ENCODE data around the gene CCR4. TPM values are rescaled to one million over a fixed set of nuclear protein-coding genes. Genes with fewer than 3 reads are reported as not detected.
"Not testable (repeated sequence)": the region's sequence is repeated elsewhere in the genome, so short reads cannot be mapped to it uniquely, and the experiment has no call there.

The CCR4 gene
- total RNA-seq, 1 donor from 2014 or later: 0.08 TPM

DNA sequence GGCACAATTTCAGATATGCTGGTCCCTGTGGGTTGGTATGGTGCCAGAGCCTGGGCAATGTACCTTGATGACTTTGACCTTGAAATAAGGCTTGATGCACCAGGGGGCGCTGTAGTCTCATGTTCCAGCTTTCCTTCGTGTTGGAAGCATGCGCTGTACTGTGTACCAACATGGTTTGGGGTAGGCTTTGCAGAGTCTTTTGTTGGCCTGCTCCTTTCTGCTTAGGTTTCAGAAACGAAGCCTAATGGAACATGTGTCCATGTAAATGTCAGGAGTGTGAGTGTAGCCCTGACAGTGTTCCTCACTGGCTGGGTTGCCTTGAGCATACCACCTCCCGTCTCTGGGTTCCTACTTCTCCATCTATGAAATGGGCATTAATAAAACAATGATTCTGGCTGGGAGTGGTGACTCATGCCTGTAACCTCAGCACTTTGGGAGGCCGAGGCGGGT is 3.6 kb upstream of the CCR4 start:
- peak; percentile 85 for DNase-seq
- intact Hi-C loops (cut with DNase I): no loop called here
- ATAC-seq (ENCODE audit: poor library complexity): peak; percentile 90

- DNase-seq (no peak), ATAC-seq (ENCODE audit: poor library complexity) (no peak)
- intact Hi-C loops (cut with DNase I): no loop called here
Measured at GRCh38 chr3:32948625-32949445, 2.6 kb upstream of the CCR4 start.

DNA sequence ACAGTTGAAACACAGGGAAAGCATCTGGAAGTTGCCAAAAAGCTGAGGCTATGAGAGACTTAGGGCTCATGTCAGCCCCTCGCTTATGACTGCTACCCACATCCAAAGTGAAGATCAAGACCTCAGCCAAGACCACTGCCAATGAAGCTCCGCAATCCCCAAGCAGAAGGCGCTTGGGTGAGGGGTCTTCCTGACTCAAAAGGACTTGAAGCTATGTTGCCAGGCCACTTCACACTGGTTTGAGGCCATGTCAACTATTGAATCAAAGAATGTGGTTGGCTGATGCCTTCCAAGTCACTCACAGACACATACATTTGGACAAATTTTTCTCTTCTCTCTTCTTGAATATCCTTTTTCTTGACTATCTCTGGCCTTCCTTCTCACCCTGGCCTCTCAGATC is 928 bp upstream of the CCR4 start:
- intact Hi-C loops (cut with DNase I): no loop called here
- DNase-seq: no peak
- no peak for ATAC-seq (ENCODE audit: poor library complexity)

DNA sequence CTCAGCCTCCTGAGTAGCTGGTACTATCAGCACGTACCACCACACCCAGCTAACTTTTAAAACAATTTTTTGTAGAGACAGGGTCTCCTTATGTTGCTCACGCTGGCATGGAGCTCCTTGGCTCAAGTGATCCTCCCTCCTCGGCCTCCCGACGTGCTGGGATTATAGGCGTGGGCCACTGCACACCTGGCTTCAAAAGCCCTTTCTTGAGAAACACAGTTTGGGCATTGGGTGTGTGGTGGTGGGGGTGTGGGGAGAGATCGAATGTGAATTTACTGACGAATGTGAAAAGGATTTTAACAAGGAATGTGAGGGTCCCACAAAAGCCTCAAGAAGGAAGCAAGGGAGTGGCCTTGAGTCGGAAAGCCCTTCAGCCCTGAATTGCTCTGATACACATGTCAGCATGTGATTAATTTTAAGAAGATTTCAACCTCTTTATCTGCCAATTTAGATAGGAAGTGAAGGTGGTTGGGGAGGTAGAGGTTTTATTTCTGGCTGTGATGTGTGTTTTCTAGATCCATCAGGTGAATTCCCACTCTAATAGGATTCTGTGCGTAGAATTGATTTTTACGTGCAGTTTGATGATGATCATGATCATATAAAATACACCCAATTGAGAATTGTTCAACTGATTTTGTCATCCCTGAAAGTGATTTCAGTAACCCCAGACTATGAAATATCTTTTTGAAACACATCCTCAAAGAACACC is 1.1 kb downstream of the CCR4 start:
- intact Hi-C loops (cut with DNase I): no loop called here
- ATAC-seq (ENCODE audit: poor library complexity) (no peak), DNase-seq (no peak)

DNA sequence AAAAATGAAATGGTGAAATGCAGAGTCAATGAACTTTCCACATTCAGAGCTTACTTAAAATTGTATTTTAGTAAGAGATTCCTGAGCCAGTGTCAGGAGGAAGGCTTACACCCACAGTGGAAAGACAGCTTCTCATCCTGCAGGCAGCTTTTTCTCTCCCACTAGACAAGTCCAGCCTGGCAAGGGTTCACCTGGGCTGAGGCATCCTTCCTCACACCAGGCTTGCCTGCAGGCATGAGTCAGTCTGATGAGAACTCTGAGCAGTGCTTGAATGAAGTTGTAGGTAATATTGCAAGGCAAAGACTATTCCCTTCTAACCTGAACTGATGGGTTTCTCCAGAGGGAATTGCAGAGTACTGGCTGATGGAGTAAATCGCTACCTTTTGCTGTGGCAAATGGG is 3.1 kb downstream of the CCR4 start:
- intact Hi-C loops (cut with DNase I): no loop called here

GRCh38 chr3:32956750-32957570 is 5.5 kb downstream of the CCR4 start:
- intact Hi-C loops (cut with DNase I): no loop called here
- ATAC-seq (ENCODE audit: poor library complexity) (no peak), DNase-seq (no peak)

More for the DNA sequence above, 3.1 kb downstream of the CCR4 start:
- ATAC-seq (ENCODE audit: poor library complexity) (no peak), DNase-seq (no peak)

GRCh38 chr3:32958509-32958908 is 7.1 kb downstream of the CCR4 start:
- DNase-seq: no peak
- ATAC-seq (ENCODE audit: poor library complexity): no peak
- intact Hi-C loops (cut with DNase I): no loop called here

- intact Hi-C loops (cut with DNase I): no loop called here
- ATAC-seq (ENCODE audit: poor library complexity) (no peak), DNase-seq (no peak)
Measured at GRCh38 chr3:32959371-32959770, 7.9 kb downstream of the CCR4 start.

DNA sequence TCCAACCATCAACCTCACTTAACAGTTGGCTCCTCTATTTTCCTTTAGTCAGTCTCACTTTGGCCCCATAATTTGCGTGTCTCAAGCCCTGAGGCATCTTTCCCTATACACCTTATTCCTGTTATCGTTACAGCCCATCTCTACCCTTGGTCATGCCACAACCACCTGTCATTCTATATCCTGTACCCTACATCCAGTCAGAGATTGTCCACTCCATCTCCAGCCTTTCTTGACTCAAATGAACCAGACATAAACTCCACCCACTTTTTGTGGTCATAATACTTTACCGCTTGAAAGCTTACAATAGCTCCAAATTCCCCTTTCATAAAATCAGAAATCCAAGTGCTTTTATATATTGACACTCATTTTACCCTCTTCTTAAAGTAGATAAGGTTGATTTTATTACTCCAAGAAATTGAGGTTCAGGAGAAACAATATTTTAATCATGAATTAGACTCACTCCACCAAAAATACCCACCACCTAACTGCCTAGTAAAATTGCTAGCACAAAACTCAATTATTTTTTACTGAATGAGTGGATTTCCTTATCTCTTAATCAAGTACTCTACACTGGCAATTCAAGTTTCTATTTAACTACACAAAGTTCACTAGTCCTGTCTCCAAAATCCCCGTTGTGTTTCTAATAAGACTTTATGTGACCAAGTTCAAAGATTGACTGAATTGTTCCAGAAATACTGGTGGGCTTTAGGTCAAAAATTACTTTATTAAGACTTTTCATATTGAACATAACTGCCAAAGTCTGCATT is 9.1 kb downstream of the CCR4 start:
- intact Hi-C loops (cut with DNase I): no loop called here
- no peak for DNase-seq
- ATAC-seq (ENCODE audit: poor library complexity): no peak

- intact Hi-C loops (cut with DNase I): no loop called here
- no peak for DNase-seq
- ATAC-seq (ENCODE audit: poor library complexity): peak; percentile 36
Measured at GRCh38 chr3:32961189-32961715, 9.8 kb downstream of the CCR4 start.

GRCh38 chr3:32963871-32964270 is 12.4 kb downstream of the CCR4 start:
- intact Hi-C loops (cut with DNase I): no loop called here
- ATAC-seq (ENCODE audit: poor library complexity): no peak

GRCh38 chr3:32964781-32965180 is 13.3 kb downstream of the CCR4 start:
- DNase-seq; ATAC-seq (ENCODE audit: poor library complexity); intact Hi-C loops (cut with DNase I): not testable (repeated sequence)

More at GRCh38 chr3:32963871-32964270, 12.4 kb downstream of the CCR4 start:
- no peak for DNase-seq

GRCh38 chr3:32965617-32966213 is 14.3 kb downstream of the CCR4 start:
- DNase-seq; ATAC-seq (ENCODE audit: poor library complexity); intact Hi-C loops (cut with DNase I): not testable (repeated sequence)

DNA sequence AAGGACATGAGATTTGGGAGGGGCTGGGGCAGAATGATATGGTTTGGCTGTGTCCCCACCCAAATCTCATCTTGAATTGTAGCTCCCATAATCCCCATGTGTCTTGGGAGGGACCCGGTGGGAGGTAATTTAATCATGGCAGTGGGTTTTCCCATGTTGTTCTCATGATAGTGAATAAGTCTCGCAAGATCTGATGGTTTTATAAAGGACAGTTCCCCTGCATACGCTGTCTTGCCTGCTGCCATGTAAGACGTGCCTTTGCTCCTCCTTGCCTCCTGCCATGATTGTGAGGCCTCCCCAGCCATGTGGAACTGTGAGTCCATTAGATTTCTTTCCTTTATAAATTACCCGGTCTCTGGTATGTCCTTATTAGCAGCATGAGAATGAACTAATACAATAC is 15.2 kb downstream of the CCR4 start:
- DNase-seq; intact Hi-C loops (cut with DNase I); ATAC-seq (ENCODE audit: poor library complexity): not testable (repeated sequence)

DNA sequence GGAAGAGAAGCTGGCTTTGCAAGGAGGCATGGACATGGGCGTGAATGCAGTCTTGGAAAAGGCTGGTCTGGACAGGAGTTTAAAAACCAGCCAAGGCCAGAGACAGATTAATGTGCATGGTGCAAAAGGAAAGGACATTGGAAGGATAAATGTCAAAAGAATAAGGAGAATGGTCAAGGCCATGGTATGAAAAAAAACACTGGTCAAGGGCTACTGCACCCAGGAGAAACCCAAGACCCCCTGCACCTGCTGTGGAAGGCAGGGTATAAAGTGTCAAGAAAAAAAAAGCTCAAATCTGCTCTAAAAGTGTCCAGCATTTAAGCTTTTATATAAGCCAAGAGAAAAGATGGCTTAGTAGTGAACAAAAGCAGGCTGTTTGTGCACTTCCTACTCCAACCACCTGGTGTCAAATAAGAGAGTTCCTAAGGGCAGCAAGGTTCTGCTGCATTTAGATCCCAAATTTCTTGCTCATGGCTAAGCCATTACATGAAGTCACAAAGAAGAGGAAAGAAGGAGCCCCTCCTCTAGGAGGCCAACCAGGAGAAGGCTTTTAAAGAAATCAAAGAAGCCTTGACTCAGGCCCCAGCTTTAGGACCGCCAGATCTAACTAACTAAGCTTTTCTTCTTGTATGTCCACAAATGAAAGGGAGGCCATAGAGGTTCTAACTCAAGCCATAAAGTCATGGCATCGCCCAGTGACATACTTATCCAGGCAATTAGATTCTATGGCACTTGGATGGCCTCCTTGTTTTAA is 16.9 kb downstream of the CCR4 start:
- intact Hi-C loops (cut with DNase I): no loop called here
- DNase-seq (no peak), ATAC-seq (ENCODE audit: poor library complexity) (no peak)

- DNase-seq: no peak
- intact Hi-C loops (cut with DNase I): no loop called here
- no peak for ATAC-seq (ENCODE audit: poor library complexity)
Measured at GRCh38 chr3:32968920-32969389, 17.5 kb downstream of the CCR4 start.

- intact Hi-C loops (cut with DNase I): no loop called here
- DNase-seq (no peak), ATAC-seq (ENCODE audit: poor library complexity) (no peak)
Measured at GRCh38 chr3:32969656-32970055, 18.2 kb downstream of the CCR4 start.

Data from Right ventricle myocardium superior (tissue), 1 donor.